Motor neuron (in vitro differentiated cells): ENCODE data around the gene SNX25. TPM values are rescaled to one million over a fixed set of nuclear protein-coding genes. Genes with fewer than 3 reads are reported as not detected.
A peak's percentile ranks its signal among the peaks of the same experiment; 100 is the strongest.

ENCODE experiments used
- ATAC-seq, 8 experiments: fragments of 200-7000 bp; cut with Tn5 transposase; replicated peaks in 6 of 8; 2 replicates each; pipeline ENCODE4 v1.8.0; 2021; ENCODE audit warnings: mild to moderate bottlenecking in 8 of 8, moderate library complexity in 8 of 8
- H3K27ac ChIP-seq, 2 donors: fragments of 250-450 bp; sonication (Bioruptor Pico); 2 replicates each; pipeline ENCODE4 v1.9.0; 2021; ENCODE audit warnings: antibody characterized with exemption in 2 of 2, mild to moderate bottlenecking in 2 of 2, moderate library complexity in 1 of 2
- H3K4me1 ChIP-seq, 2 donors: fragments of 250-450 bp; sonication (Bioruptor Pico); replicated peaks in 1 of 2; 2 replicates each; pipeline ENCODE4 v1.6.1; 2021; ENCODE audit warnings: antibody characterized with exemption in 2 of 2, mild to moderate bottlenecking in 2 of 2, moderate library complexity in 1 of 2
- H3K4me3 ChIP-seq, 5 donors: fragments of 250-450 bp; sonication (Bioruptor Pico); 2 replicates each; pipeline ENCODE4 v1.9.0; 2021; ENCODE audit warnings: antibody characterized with exemption in 5 of 5, mild to moderate bottlenecking in 5 of 5, moderate library complexity in 4 of 5
- WGBS, 10 experiments: fragments of 450-650 bp; shearing (Covaris generic); methylation state at CpG; one replicate each; pipeline ENCODE4 v1.0.0; 2022; 5-methylcytosine and 5-hydroxymethylcytosine counted together
- in situ Hi-C, 9 experiments: fragments of 400-800 bp; cut with MboI; loops; one replicate each; pipeline ENCODE4 v1.15.0; 2021; ENCODE audit warnings: low sequenced_read_pairs in 9 of 9, low pct_unique_long_range_greater_than_20kb in 2 of 9; ENCODE audit not compliant: unreplicated experiment in 9 of 9
- total RNA-seq, 8 experiments: library from RNA; unstranded; fragments of 300-600 nt; gene quantifications; 2 replicates each; pipeline versions ENCODE4 v1.2.3 to v1.2.4, GENCODE V29; 2022

Gene SNX25
- total RNA-seq, 8 experiments from 2014 or later = 13.1 to 55.4 (median 20.2) TPM

DNA sequence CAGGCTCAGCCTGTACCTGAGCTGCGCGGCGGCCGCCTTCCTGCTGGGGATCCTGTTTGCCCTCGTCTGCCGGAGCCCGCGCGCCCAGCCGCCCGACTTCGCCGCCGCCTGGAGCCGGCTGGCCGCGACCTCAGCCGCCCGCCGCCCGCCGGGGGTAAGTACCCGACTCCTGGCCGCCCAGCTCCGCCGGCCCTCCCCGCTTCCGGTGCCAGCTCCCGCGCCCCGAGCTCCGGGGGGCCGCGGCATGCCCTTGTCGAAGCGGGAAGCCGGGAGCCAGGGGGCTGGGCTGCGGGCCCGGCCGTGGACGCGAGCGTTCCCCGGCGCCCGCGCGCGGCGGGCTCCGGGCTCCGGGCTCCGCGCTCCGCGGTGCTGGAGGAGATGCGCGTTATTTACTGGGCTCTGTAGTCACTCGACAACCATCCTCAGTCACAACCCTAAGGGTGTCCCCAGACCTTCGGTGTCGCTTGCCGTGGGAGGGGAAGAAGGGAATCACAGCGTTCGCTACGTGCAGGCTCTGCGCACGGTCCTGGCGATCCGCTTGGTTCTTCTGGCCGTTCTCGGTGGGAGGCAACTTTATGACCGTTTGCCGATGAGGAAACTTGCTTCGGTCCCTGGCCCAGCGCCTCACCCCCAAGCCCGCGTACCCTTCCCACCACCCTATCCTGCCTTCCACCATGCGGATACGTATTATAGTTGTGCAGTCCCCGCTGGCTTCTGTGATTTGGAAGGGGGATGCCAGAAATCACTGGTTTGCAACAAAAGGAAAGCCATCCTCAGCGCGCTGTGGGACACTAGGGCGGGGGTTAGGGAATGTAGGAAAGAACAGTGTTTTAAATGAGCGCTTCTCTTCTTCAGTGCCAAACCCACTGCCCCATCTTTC lies 944 bp downstream of the SNX25 start:
- in situ Hi-C loops = no loop called here
- Histone ChIP-seq H3K27ac (peak overlapping the region; percentile 51 to 61), H3K4me1 (peaks cover 7 to 15% of the 10 kb centered on the region in 2 donors), H3K4me3 (peak overlapping the region; percentile 54 to 97 (median 80))
- peak; percentile 10 to 56 (median 22) for ATAC-seq
- 0 to 10% (median 0%) methylated on average over 2 to 8 of the region's 84 CpGs; no CpG with 5 or more reads in 5 of the 10 experiments for WGBS, 10 experiments

DNA sequence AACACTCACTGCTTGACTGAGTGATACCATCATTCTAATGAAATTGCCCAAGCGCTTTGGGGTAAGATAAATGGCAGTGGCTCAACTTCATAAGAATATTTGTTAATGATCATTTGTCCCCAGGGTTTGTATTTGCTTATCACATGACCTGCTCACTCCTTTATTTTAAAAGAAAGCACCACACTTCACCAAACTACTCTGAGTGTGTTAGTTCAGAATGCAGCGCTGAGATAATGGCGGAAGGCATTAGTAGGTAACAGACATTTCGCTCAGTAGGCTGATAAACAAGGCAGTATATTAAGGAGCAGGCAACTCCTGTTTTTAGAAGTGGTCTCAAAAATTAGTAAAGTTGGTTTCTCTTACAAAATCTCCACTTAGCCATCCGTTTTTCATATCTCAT lies 1.6 kb downstream of the SNX25 start:
- H3K4me3 ChIP-seq = peak overlapping the region; percentile 54 to 97 (median 80)
- H3K4me1 ChIP-seq = peaks cover 7 to 15% of the 10 kb centered on the region in 2 donors
- no peak for ATAC-seq
- WGBS, 10 experiments = 0 to 91% (median 15%) methylated on average over 1 to 5 of the region's 5 CpGs
- in situ Hi-C loops = no loop called here
- H3K27ac ChIP-seq = no peak overlapping the region

DNA sequence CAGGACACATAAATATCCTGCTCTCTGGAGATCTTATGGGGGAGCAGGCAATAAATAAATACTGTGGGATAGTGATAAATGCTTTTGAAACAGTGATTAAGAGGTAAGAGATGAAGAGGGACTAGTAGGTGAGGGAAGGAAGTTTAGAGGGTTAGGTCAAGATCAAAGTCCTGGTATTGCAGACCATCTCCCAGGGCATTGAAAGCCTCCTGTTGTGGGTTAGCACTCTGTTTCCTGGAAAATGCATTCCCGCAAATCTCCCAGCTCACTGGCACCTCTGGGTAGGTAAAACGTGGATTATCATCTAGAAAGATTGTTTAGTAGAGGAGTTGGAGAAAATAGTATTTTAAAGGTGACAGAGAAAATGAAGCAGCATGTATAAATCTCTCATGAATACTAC lies 2.2 kb downstream of the SNX25 start:
- peaks cover 9 to 15% of the 10 kb centered on the region in 2 donors for H3K4me1 ChIP-seq
- in situ Hi-C loops = no loop called here
- 0 to 80% (median 33%) methylated on average over 1 to 2 of the region's 2 CpGs; no CpG with 5 or more reads in 4 of the 10 experiments for WGBS, 10 experiments
- peak overlapping the region; percentile 54 to 97 (median 80) for H3K4me3 ChIP-seq
- no peak for ATAC-seq
- no peak overlapping the region for H3K27ac ChIP-seq

DNA sequence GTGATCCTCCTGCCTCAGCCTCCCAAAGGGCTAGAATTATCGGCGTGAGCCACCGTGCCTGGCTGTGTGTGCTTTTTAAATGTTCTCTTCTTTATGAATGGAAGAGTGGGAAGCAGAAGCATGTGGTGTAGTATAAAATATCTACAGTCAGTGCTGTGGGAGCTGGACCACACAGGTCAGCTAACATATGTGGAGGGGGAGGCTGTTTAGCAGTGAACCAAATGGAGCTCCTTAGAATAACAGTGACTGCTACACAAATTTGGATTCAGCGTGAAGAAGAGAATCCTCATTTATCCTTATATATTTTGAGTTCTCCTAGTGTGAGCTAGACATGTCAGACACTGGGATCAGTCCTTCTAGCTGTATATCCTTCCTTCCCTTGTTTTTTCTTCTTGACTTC lies 3.2 kb downstream of the SNX25 start:
- no peak for ATAC-seq
- in situ Hi-C loops = no loop called here
- WGBS, 10 experiments = 67 to 100% (median 100%) methylated on average over 1 to 4 of the region's 4 CpGs; no CpG with 5 or more reads in 3 of the 10 experiments
- peaks cover 16 to 19% of the 10 kb centered on the region in 2 donors for H3K4me1 ChIP-seq
- H3K27ac ChIP-seq = no peak overlapping the region
- H3K4me3 ChIP-seq = no peak overlapping the region

DNA sequence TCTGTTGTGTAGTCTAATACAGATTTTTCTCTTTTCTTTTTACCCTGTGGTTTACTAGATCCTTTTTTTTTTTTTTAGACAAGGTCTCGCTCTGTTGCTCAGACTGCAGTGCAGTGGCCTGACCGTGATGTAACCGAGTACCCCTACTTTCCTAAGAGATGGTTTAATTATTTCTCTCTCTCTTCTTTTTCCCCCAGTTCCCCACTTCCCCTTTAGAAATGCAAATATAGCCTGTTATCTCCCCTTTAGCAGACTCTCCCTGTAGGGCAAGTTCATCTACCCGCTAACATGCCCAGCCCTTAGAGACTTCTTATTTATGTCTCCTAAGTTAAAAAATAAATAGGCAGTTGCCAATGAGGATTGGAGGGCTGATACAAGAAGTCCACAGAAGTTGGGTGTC lies 4.5 kb downstream of the SNX25 start:
- 30 to 100% (median 88%) methylated on average over 2 to 4 of the region's 4 CpGs for WGBS, 10 experiments
- in situ Hi-C loops = no loop called here
- H3K27ac ChIP-seq = no peak overlapping the region

DNA sequence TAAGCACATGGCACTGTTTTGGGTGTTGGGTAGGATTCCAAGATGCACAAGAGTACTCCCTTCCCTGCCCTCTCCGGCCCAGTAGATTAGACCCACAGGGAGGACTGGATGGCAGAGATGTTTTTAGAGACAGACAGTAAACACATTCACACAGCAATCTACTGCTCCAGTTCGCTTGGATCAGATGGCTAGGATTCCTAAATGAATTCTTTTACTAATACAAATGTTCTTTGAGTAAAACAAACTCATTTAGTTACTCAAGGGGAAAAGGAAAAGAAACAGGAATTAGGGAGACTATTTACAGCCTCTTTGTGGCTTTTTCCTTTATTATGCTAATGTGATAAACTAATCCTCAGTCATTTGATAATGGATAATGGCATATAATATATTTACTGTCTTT lies 5.9 kb downstream of the SNX25 start:
- 14 to 90% (median 83%) methylated on average over 1 to 2 of the region's 2 CpGs; no CpG with 5 or more reads in 5 of the 10 experiments for WGBS, 10 experiments
- Histone ChIP-seq H3K4me3 (no peak overlapping the region), H3K27ac (no peak overlapping the region), H3K4me1 (peaks cover 19 to 23% of the 10 kb centered on the region in 2 donors)
- no peak for ATAC-seq
- in situ Hi-C loops = no loop called here

More for the DNA sequence above, 4.5 kb downstream of the SNX25 start:
- no peak for ATAC-seq
- Histone ChIP-seq H3K4me3 (no peak overlapping the region), H3K4me1 (peaks cover 16 to 19% of the 10 kb centered on the region in 2 donors)

DNA sequence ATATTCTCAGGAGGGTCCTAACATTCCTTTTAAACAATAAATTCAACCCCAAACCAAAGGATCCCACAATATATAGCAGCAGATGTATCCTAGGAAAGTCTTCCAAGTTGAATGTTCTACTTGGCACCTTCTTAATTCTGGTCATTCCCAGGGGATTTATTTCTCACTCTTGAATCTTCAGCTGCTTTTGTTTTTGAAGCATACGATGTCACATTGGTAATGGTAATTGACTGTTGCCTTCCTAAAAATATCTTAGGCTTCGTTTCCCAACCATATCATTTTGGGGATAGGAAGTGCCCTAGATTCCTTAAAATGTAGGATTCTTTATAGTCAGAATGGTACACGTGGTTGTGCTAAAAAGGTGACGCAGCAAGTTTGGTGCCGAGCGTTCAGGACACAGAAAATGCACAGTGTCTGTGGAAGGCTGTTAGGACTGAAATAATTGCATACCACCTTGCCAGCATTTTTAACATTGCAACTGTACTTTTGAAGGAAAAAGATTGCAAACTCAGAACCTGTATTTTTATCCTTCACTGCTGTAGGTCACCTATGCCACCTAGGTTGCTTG lies 8.1 kb downstream of the SNX25 start:
- Histone ChIP-seq H3K27ac (no peak overlapping the region), H3K4me3 (no peak overlapping the region), H3K4me1 (peaks cover 14 to 16% of the 10 kb centered on the region in 2 donors)
- in situ Hi-C loops = no loop called here
- 40 to 87% (median 77%) methylated on average over 1 to 6 of the region's 6 CpGs for WGBS, 10 experiments
- ATAC-seq = no peak

DNA sequence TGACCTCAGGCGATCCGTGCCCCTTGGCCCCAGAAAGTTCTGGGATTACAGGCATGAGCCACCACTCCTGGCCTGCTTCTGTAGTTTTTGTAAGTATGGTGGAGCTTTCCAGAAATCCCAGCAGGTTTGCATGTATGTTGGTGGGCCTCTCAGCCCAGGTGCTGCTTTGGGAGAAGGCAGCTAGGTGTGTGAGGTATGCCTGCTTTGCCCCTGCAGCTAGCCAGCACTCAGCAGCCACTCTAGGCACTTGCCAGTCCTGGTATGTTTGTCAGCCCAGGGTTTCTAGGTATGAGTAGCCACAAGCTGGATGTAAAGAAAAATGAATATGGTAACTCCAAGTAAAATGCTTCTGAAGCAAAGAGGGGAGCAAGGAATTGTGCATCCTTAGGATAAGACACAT lies 8.9 kb downstream of the SNX25 start:
- WGBS, 10 experiments = 100% methylated on average over 2 of the region's 2 CpGs; no CpG with 5 or more reads in 8 of the 10 experiments
- in situ Hi-C loops = no loop called here
- ATAC-seq = no peak
- Histone ChIP-seq H3K27ac (no peak overlapping the region), H3K4me3 (no peak overlapping the region), H3K4me1 (peaks cover 12 to 16% of the 10 kb centered on the region in 2 donors)

DNA sequence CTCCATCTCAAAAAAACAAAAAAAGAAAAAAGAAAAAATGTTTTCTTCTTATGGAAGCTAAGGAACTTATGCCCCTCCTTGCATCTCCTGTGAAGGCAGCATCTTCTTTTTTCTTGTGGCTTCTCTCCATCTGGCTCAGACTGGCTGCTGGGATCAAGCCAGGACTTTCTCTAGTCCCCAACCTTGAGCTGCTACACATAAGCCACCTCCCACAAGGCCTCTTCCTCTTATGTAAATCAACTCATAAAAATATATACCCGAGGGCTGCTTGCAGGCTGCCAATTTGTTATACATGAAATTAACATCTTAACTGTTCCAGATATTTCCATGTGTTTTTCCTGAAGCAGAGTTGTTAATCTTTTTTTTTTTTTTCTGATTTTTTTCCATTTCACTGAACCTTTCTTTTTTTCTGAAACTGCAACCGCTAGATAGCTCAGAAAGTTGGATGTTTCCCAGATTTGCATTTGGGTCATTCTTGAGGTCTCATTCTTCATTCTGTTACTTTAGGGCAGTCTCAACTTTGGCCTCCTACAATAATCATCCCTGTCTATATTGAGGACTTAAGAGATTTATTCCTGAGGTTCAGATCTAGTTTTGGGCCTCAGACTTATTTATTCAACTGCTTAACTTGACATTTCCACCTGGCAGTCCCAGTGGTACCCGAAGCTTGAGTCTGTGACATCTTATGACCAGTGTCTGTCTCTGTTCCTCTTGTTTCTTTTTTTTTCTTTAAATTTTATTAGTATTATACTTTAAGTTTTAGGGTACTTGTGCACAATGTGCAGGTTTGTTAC lies 10.3 kb downstream of the SNX25 start:
- Histone ChIP-seq H3K4me1 (peaks cover 4 to 16% of the 10 kb centered on the region in 2 donors), H3K27ac (no peak overlapping the region), H3K4me3 (no peak overlapping the region)
- ATAC-seq = peak in 6 of 8 experiments; percentile 69 to 98 (median 88)
- in situ Hi-C loops = no loop called here
- 0 to 95% (median 44%) methylated on average over 1 to 3 of the region's 3 CpGs for WGBS, 10 experiments

DNA sequence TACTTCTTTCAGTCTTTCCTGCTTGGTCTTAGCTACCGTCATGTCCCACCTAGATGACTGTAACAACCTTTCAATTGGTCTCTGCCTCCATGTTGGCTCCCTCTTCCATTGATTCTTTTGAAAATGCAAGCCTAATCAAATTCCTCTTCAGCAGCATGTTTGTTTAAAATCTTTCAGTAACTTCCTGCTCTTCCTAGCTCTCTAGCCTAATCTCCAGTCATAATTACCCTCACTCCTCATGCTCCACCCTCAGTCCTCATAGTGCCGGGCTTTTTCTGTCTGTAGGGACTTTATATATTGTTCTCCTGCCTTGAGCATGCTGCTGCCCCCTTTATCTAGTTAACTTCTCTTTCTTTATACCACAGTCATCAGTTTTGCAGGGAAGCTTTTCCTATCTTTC lies 12.1 kb downstream of the SNX25 start:
- H3K4me3 ChIP-seq = no peak overlapping the region
- H3K4me1 ChIP-seq = peaks cover 4 to 16% of the 10 kb centered on the region in 2 donors
- 58 to 100% (median 93%) methylated on average over 1 to 2 of the region's 2 CpGs; no CpG with 5 or more reads in 1 of the 10 experiments for WGBS, 10 experiments
- no peak overlapping the region for H3K27ac ChIP-seq
- ATAC-seq = no peak
- in situ Hi-C loops = no loop called here

DNA sequence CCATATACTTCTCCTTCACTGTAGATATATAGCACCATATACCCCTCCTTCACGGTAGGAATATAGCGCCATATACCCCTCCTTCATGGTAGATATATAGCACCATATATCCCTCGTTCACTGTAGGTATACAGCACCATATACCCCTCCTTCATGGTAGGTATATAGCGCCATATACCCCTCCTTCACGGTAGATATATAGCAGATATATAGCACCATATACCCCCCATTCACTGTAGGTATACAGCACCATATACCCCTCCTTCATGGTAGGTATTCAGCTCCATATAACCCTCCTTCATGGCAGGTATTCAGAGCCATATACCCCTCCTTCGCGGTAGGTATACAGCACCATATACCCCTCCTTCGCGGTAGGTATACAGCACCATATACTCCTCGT lies 12.5 kb downstream of the SNX25 start:
- Histone ChIP-seq H3K27ac (no peak overlapping the region), H3K4me1 (peaks cover 1 to 11% of the 10 kb centered on the region in 2 donors), H3K4me3 (no peak overlapping the region)
- in situ Hi-C loops = no loop called here
- WGBS, 10 experiments = 47 to 100% (median 90%) methylated on average over 1 to 5 of the region's 10 CpGs; no CpG with 5 or more reads in 1 of the 10 experiments
- no peak for ATAC-seq

DNA sequence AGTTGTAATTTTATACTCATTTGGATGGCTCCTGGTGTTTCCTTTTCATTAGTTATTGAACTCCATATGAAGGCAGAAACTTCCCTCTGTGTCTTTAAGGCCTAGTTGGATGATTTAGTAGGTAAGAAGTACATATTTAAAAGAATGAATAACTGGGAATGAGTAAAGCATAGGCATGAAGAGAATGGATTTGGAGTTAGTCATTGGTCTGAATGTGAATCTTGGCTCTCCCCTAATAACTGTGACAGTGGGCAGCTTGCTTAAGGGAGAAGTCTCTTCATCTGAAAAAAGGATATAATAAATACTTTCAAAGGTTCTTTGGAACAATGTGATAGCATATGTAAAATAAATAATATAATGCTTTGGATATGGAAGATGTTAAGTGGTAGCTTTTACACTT lies 13.2 kb downstream of the SNX25 start:
- in situ Hi-C loops = no loop called here
- Histone ChIP-seq H3K4me1 (peaks cover 0 to 10% of the 10 kb centered on the region in 2 donors), H3K4me3 (no peak overlapping the region), H3K27ac (no peak overlapping the region)
- ATAC-seq = no peak

DNA sequence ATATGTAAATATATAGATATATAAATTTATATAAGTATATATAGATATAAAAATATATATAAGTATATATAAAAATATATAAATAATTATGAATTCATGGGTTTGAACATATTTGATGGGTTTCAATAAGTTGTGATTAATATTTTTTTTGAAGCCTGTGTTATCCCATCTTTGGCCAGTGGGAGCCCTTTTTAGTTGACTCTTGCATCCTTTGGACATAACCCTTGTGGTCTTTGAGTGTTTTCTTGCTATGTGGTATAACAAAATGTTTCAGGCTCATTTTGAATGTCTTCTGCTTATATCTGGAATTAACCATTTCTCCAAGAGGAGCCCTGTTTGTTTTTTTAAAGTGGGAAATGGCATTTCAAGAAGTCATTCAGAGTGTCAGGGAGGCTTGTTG lies 15.2 kb downstream of the SNX25 start:
- H3K27ac ChIP-seq = no peak overlapping the region
- in situ Hi-C loops = no loop called here
- H3K4me3 ChIP-seq = no peak overlapping the region
- no peak for ATAC-seq
- H3K4me1 ChIP-seq = peaks cover 0 to 7% of the 10 kb centered on the region in 2 donors
